Activated T-cell treated with anti-CD3 and anti-CD28 coated beads for 1 hour (primary cell): ENCODE results near the gene DNAJC16.

ENCODE experiments used
- DNase-seq: peaks from one replicate; pipeline ENCODE4 v3.0.0-alpha.2; 2020; ENCODE audit warnings: low read depth

DNAJC16 gene

GRCh38 chr1:15620902-15621682 lies 94.4 kb downstream of the DNAJC16 start:
- DNase-seq, result no peak

- DNase-seq, result no peak
These were observed 95.3 kb downstream of the DNAJC16 start for GRCh38 chr1:15621975-15622374.

- DNase-seq, result no peak
These were observed 96.2 kb downstream of the DNAJC16 start for GRCh38 chr1:15622712-15623373.

GRCh38 chr1:15623435-15623834 lies 96.8 kb downstream of the DNAJC16 start:
- no peak for DNase-seq

GRCh38 chr1:15624133-15624714 lies 97.6 kb downstream of the DNAJC16 start:
- DNase-seq, result no peak

GRCh38 chr1:15625056-15625917 lies 98.6 kb downstream of the DNAJC16 start:
- DNase-seq, result no peak
